ENCODE data around the gene NSUN6.
A peak's percentile ranks its signal among the peaks of the same experiment; 100 is the strongest.

Gene NSUN6, protein sequence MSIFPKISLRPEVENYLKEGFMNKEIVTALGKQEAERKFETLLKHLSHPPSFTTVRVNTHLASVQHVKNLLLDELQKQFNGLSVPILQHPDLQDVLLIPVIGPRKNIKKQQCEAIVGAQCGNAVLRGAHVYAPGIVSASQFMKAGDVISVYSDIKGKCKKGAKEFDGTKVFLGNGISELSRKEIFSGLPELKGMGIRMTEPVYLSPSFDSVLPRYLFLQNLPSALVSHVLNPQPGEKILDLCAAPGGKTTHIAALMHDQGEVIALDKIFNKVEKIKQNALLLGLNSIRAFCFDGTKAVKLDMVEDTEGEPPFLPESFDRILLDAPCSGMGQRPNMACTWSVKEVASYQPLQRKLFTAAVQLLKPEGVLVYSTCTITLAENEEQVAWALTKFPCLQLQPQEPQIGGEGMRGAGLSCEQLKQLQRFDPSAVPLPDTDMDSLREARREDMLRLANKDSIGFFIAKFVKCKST

DNA sequence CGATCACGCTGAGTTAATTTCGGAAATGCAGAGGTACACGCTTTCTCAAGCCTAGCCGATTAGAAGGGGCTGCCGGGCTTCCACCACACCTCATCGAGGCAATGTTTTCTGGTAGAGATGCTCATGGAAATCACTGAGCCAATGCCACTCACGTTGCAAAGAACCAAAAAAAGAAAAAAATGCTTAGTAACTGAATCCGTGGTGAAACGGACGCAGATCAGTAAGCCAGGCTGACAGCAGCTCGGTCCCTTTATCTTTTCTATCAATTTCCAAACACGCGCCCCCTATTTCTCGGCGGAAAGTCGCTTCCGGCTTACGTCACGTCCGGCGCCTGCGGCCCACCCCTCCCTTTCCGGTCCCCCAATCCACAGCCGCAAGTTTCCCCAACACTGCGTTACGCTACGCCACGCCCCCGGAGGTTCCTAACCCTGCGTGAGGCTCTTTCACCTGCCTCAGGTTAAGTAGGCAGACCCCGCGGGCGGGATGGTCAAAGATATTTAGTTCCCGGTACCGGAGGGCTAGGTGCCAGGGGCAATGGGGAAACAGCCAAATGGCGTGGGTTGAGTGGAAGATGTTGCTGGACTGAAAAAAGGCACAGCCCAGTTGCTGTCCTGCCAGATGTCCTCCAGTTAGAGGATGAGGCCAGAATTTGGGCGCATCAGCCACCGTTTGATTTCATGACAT is at the start of gene NSUN6:
Gene NSUN6 (minus strand): TSS at position 264 of the 684 bp plus-strand sequence. CDS start 384 bp downstream, outside the sequence.
- DNase-seq (peak; percentile 85 to 91), ATAC-seq (peak; percentile 98)
- H3K9me3 Mint-ChIP-seq, result no peaks in the 10 kb centered on the region
- H3K27me3 Mint-ChIP-seq, result no peaks in the 10 kb centered on the region
- H3K4me3 Mint-ChIP-seq, result peak within 1 kb of the TSS; percentile 91 to 92
- H3K4me1 Mint-ChIP-seq, result peaks cover 26% of the 10 kb centered on the region
- H3K27ac Mint-ChIP-seq, result peak within 1 kb of the TSS; percentile 95 to 96

DNA sequence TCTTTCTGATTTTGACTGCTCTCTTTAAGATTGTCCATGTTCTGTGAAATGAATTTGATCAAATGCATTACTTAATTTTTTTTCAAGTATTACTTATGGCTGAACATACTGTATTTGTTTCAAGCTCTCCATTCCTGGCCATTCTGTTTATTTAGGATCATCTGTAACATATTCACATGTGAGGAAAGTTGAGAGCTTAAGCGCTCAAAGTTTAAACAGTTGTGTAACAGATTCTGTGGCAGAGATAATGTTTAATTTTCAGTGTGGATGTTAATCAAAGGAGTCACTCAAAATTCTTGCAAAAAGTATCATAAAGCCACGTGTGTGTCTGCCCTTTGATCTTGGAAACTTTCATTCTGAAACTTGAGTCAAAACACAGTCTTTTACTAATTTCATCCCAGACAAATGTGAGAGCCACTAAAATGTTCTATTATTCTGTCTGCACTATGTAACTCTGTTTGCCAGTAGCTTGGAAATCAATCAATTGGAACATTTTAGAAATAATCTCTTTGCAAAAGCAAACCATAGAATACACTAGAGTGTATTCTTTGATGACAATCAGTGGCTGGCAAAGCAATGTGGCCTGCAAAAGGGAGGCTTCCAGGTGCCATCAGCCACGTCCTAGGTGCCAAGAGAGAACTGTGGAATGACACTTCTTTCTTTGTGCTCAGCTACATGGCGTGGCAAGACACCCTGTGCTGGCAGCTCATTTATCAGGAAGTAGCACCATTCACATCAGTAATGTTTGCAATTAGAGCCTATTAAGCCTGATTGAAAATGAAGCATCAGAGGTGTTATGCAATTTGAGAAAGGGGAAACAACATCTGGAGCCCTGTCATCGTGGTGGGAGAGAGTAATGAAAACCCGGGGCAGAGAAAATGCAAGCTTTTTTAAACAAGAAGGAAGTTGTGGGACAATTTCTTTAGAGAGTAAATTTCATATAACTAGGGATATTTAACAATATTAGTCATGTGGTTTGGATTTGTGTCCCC is 48.8 kb upstream of the NSUN6 start:
- Mint-ChIP-seq H3K9me3 (no peaks in the 10 kb centered on the region), H3K27me3 (no peaks in the 10 kb centered on the region), H3K27ac (no peak overlapping the region), H3K4me1 (no peaks in the 10 kb centered on the region), H3K4me3 (no peak overlapping the region)
- DNase-seq, result no peak
- ATAC-seq, result peak; percentile 28

DNA sequence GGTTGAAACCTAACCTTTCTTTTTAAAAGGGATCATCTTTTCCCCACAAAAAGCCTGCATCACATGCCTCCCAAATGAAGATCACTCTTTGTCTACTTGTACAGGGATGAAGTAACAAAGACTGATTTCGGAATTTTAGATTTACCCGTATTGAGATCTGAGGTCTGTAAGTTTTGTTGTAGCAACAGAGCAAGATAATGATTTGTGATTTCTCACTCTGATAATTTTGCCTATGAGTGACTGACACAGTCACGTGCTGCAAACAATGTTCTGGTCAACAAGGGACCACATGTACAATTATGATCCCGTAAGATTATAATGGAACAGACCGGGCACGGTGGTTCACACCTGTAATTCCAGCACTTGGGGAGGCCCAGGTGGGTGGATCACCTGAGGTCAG is 39.2 kb upstream of the NSUN6 start:
- ATAC-seq (no peak), DNase-seq (no peak)
- no peaks in the 10 kb centered on the region for H3K27me3 Mint-ChIP-seq
- H3K9me3 Mint-ChIP-seq, result no peaks in the 10 kb centered on the region
- H3K4me1 Mint-ChIP-seq, result no peaks in the 10 kb centered on the region
- H3K4me3 Mint-ChIP-seq, result no peak overlapping the region
- no peak overlapping the region for H3K27ac Mint-ChIP-seq

DNA sequence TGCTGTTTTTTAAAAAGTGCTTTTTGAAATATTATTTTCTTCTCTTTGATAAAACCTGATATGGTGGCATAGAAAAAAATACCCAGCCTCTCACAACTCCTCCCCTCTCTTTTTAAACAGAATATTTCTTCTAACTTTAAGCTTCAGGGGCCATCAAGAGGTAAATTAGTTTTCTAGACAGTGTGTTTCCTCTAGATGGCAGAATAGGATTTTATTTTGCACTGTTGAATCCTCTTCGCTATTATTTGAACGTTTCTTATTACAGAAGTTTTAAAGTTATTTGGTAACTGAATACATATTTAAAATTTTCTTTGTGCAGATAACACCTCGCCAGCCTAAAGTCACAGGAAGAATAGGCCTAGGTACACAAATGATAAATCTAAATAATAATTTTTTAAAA is 38.1 kb upstream of the NSUN6 start:
- peaks cover 9% of the 10 kb centered on the region for H3K4me1 Mint-ChIP-seq
- no peak overlapping the region for H3K27ac Mint-ChIP-seq
- H3K9me3 Mint-ChIP-seq, result no peaks in the 10 kb centered on the region
- H3K4me3 Mint-ChIP-seq, result no peak overlapping the region
- no peak for ATAC-seq
- H3K27me3 Mint-ChIP-seq, result no peaks in the 10 kb centered on the region
- DNase-seq, result no peak

DNA sequence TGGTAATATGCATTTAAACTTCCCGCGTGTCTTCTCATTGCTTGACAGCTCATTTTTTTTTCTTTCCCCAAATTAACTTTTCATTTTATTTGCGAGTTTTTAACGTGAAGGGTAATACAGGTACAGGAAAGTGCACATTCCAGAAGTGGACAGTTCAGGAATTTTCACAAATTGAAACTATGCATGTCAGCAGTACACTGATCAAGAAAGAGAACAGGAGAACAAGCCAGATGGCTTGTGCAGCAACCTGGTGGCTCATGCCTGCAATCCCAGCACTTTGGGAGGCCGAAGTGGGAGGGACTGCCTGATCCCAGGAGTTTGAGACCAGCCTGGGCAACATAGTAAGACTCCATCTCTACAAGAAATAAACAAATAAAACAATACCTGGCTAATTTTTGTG is 36.3 kb upstream of the NSUN6 start:
- H3K27ac Mint-ChIP-seq, result no peak overlapping the region
- no peak for DNase-seq
- ATAC-seq, result no peak
- no peaks in the 10 kb centered on the region for H3K27me3 Mint-ChIP-seq
- no peak overlapping the region for H3K4me3 Mint-ChIP-seq
- no peaks in the 10 kb centered on the region for H3K9me3 Mint-ChIP-seq
- peaks cover 18% of the 10 kb centered on the region for H3K4me1 Mint-ChIP-seq

DNA sequence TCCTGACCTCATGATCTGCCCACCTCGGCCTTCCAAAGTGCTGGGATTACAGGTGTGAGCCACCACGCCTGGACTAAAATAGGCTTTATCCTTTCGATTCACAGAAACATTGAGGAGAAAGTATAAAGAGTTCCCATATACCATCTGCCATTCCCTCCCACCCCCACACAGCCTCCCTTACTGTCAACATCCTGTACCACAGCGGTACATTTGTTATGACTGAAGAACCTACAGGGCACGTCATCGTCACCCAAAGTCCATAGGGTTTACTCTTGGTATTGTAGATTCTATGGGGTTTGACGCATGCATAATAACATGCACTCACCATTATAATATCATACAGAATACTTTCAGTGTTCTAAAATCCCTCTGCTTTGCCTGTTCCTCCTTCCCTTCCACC is 35.8 kb upstream of the NSUN6 start:
- no peaks in the 10 kb centered on the region for H3K9me3 Mint-ChIP-seq
- no peak overlapping the region for H3K4me3 Mint-ChIP-seq
- no peak for ATAC-seq
- DNase-seq, result no peak
- H3K27me3 Mint-ChIP-seq, result no peaks in the 10 kb centered on the region
- H3K4me1 Mint-ChIP-seq, result peaks cover 19% of the 10 kb centered on the region
- no peak overlapping the region for H3K27ac Mint-ChIP-seq

DNA sequence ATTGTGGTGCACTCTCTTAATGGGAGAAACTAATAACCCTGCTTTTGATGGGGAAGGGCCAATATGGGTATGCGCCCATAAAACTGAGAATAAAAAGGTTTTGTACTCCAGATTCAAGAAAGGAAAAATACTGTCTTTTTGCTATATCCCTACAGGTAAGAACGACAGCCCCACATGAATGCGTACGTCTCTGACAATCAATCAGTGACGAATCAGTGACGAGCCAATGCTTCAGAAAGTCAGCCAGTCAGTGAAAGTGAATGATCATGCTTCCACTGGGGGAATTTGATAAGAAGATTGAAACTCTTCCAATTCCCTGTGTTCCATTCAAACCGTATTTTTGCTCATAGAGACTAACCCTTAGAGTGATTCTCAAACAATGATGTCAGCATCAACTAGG is 34.2 kb upstream of the NSUN6 start:
- no peak overlapping the region for H3K27ac Mint-ChIP-seq
- no peaks in the 10 kb centered on the region for H3K27me3 Mint-ChIP-seq
- H3K4me1 Mint-ChIP-seq, result peaks cover 25% of the 10 kb centered on the region
- DNase-seq (no peak), ATAC-seq (no peak)
- H3K4me3 Mint-ChIP-seq, result no peak overlapping the region
- no peaks in the 10 kb centered on the region for H3K9me3 Mint-ChIP-seq

DNA sequence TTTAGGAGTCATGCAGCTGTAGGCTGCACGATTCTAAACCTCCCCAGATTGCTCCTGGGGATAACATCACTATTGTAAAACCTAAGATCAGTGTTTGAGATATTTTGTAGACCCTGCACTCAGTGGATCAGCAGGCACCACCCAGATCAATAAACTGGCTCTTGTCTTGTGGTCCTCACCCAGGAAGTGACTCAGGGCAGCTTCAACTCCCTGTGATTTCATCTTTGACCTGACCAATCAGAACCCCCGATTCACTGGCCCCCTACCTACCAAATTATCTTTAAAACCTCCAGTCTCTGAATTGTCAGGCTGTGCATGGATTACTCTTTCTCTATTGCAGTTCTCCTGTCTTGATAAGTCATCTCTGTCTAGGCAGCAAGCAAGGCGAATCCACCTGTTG is 33.6 kb upstream of the NSUN6 start:
- H3K27ac Mint-ChIP-seq, result peak overlapping the region in 1 of 2 donors; percentile 61
- no peaks in the 10 kb centered on the region for H3K27me3 Mint-ChIP-seq
- H3K4me1 Mint-ChIP-seq, result peaks cover 25% of the 10 kb centered on the region
- ATAC-seq (peak; percentile 70), DNase-seq (no peak)
- H3K4me3 Mint-ChIP-seq, result no peak overlapping the region
- H3K9me3 Mint-ChIP-seq, result no peaks in the 10 kb centered on the region

DNA sequence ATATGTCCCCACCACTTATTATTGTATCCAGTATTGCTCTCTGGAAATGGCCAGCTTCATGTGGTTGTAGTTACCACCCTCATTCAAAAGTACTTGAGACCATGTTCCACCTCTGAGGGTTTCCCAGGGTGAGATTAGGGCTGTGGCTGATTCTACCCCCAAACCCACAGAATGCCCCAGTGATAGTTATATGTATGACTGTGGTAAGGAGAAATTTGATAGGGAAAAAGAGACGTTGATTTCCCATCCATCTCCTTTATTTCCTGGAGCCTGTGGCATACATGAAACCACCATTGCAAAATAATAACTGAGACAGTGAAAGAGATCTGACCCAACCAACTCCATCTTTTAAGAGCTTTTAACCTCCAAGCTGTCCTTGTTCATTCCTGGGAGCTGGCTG is 33.0 kb upstream of the NSUN6 start:
- no peak for ATAC-seq
- H3K27ac Mint-ChIP-seq, result peak overlapping the region in 1 of 2 donors; percentile 61
- peaks cover 25% of the 10 kb centered on the region for H3K4me1 Mint-ChIP-seq
- no peak for DNase-seq
- no peak overlapping the region for H3K4me3 Mint-ChIP-seq
- no peaks in the 10 kb centered on the region for H3K9me3 Mint-ChIP-seq
- H3K27me3 Mint-ChIP-seq, result no peaks in the 10 kb centered on the region

DNA sequence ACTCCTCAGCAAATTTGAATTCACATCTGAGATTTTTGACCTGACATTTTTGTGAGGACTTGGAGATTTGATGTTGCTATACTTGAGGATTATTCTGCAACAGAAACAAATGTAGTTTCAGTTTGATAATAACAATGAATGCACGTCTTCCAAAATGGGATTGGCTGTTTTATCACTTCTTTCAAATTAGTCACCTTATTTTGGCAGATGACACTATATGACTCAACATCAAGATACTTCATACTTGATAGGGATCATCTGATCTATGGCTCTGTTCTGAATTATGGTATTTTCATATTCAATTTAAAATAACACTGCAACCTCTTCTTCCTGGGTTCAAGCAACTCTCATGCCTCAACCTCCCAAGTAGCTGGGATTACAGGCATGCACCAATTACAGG is 32.0 kb upstream of the NSUN6 start:
- ATAC-seq, result no peak
- no peaks in the 10 kb centered on the region for H3K9me3 Mint-ChIP-seq
- H3K4me1 Mint-ChIP-seq, result peaks cover 25% of the 10 kb centered on the region
- H3K4me3 Mint-ChIP-seq, result no peak overlapping the region
- no peaks in the 10 kb centered on the region for H3K27me3 Mint-ChIP-seq
- H3K27ac Mint-ChIP-seq, result no peak overlapping the region
- no peak for DNase-seq

DNA sequence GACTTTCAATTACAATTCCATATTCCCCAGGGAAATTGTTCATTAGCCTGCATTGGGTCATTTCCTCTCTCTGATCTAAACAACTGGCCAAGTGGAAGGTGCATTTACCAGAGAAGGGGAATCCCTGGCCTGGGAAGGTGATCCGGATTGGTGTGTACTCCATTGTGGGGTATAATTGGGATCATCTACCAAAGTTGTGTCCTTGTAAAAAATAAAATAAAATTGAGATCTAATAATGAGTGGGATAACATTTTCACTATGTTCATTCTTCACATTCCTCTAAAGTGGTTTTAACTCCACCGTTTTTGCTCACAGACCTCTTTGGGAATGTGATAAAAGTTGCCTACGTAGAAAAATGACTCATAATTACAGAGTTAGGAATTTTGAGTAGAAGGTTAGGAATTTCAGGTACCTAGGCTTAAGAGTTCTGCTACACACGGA is 30.6 kb upstream of the NSUN6 start:
- Mint-ChIP-seq H3K27ac (peak overlapping the region in 1 of 2 donors; percentile 63), H3K9me3 (no peaks in the 10 kb centered on the region), H3K27me3 (no peaks in the 10 kb centered on the region), H3K4me3 (no peak overlapping the region), H3K4me1 (peaks cover 25% of the 10 kb centered on the region)
- DNase-seq, result no peak
- ATAC-seq, result no peak

DNA sequence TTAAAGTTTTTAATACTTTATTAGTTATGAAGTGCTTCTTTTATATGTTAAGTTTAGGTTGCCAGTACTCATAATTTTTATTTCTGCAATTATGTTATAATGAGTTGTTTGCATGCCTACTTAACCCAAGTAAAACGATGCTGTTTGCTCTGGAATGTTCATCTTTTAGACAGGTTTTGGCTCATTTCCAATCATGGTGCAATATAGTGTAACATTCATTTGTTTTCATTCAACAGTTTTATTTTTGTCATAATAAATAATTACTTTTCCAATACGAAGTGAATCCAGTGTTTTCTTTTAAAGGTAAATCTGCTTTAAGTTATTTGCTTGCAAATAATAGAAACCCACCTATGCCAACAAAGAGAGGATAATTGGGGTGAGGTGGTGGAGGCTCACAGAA is 30.0 kb upstream of the NSUN6 start:
- DNase-seq (no peak), ATAC-seq (no peak)
- Mint-ChIP-seq H3K27me3 (no peaks in the 10 kb centered on the region), H3K27ac (no peak overlapping the region), H3K9me3 (no peaks in the 10 kb centered on the region), H3K4me3 (no peak overlapping the region), H3K4me1 (peaks cover 25% of the 10 kb centered on the region)

DNA sequence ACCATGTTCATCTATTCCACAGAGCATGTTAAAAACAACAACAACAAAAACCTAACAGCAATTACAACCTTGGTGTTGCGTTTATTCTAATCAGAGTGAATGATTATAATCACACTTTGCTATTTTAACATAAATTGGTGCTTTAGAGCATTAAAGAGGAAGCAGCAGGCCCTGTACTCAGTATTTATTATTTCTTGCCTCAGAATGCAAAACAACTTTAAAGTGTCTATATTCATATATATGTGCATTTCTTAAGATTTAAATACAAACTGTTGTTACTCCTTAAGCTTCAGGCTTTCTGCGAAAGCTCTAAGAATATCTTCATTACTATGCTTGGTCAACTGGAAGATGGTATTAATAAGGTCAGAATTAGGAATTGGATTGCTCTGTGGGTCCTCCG is 29.4 kb upstream of the NSUN6 start:
- no peak overlapping the region for H3K27ac Mint-ChIP-seq
- H3K4me1 Mint-ChIP-seq, result peaks cover 25% of the 10 kb centered on the region
- no peaks in the 10 kb centered on the region for H3K27me3 Mint-ChIP-seq
- ATAC-seq, result no peak
- H3K9me3 Mint-ChIP-seq, result no peaks in the 10 kb centered on the region
- no peak for DNase-seq
- H3K4me3 Mint-ChIP-seq, result no peak overlapping the region

DNA sequence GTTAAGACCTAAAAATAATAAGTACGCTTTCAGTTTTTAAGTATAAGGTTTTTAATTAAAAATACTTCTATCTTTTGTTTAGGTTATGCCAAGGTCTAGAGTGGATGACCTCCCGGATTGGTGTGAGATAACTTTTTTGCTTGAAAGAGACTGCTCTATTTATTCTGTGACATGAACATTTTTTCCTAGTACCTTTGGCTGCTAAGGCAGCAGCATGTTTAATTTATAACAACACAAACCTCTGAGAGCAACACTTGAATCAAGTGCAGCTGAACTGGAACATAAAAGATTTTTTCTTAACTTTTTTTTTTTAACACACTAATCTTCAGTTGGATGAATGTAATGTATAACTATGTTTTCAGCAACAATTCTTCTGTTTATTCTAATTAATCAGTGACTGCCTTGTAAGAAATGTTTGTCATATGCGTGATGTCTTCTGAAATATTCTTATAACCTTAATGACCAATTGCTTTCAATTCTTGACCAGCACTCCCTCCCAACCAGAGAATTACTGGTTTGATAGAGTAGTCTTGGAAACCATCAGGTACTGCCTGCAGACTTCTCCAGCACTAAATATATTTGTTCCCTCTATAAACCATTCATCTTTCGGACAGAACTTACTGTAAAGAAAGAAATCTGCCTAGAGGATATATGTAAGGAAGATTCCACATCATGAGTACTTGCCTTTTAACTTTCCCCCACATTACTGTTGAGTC is 23.9 kb upstream of the NSUN6 start:
- DNase-seq (no peak), ATAC-seq (no peak)
- Mint-ChIP-seq H3K27me3 (no peaks in the 10 kb centered on the region), H3K27ac (no peak overlapping the region), H3K4me1 (no peaks in the 10 kb centered on the region), H3K4me3 (no peak overlapping the region), H3K9me3 (no peaks in the 10 kb centered on the region)

DNA sequence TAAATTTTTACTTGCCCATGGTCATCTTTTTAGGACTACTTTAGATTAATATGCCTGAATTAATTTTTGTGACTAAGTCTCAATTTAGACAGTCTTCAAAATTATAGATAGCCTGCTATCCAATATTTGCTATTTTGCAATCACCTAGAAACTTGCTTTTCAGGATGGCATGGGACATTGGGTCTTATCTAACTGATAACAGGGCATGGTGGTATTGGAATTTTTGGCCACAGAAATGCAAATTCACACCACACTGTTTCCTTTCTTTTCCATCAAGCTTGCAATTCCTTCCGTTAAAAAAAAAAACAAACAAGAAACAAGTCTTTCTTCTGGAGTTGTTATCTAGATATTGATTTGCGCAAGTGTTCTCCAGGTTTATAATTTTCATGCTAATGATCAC is 16.6 kb upstream of the NSUN6 start:
- DNase-seq (no peak), ATAC-seq (no peak)
- Mint-ChIP-seq H3K4me3 (no peak overlapping the region), H3K27ac (no peak overlapping the region), H3K27me3 (no peaks in the 10 kb centered on the region), H3K9me3 (no peaks in the 10 kb centered on the region), H3K4me1 (peaks cover 24% of the 10 kb centered on the region)

All from stimulated activated naive CD8-positive, alpha-beta T cell treated with anti-CD3 and anti-CD28 coated beads, Interleukin-15, amount 100 ng/mL, for 72 hours (primary cell).